ENCODE data around the gene AQP1. TPM values are rescaled to one million over a fixed set of nuclear protein-coding genes. Genes with fewer than 3 reads are reported as not detected.

Gene AQP1
- total and polyA plus RNA-seq, 10 of the 15 experiments (the other 5 are each of a cell fraction or from before 2014, with no cell fraction given): 0.03 to 0.64 TPM; not detected in 8

GRCh38 chr7:30880941-30881340 is 30.7 kb upstream of the AQP1 start (continued):
- TF ChIP-seq PRDM15 (CRISPR knock-in tag; IDR thresholded peaks at IDR 0.05) (no peak), TCF3 (IDR thresholded peaks at IDR 0.05; ENCODE audit: borderline replicate concordance, insufficient read depth, low read depth, low read length) (no peak)

DNA sequence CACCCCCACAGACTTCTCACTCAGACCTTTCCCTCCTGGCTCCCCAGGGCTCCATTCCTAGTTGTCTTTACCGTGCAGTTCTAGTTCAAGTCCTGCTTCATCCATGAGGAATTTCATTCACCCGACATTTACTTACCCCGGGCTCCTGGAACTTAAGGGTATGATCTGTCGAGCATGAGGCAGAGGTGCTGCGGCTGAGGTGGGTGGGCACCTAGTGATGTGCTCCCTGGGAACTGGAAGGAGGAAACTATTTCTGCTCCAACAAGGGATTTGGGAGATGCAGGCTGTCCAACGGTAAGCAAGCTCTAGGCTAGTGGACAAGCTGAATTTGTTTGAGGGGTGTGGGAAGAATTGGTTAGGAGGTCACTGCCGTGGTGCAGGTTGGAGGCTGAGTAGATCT is 30.2 kb upstream of the AQP1 start:
- Histone ChIP-seq H3K36me3 (ENCODE audit: control insufficient read depth in 2 of 2, insufficient read depth in 2 of 2, low read length in 1 of 2) (no peaks in the 10 kb centered on the region), H3K4me2 (ENCODE audit: control insufficient read depth, insufficient read depth) (no peak overlapping the region), H3K9me3 (replicated peaks; ENCODE audit: control insufficient read depth, insufficient read depth, low read length) (no peaks in the 10 kb centered on the region), H3K4me3 (no peak overlapping the region), H3K27ac (ENCODE audit: control insufficient read depth, insufficient read depth) (no peak overlapping the region), H3K79me2 (ENCODE audit: control insufficient read depth, insufficient read depth, low read length) (no peaks in the 10 kb centered on the region), H3K9ac (ENCODE audit: control insufficient read depth, insufficient read depth, low read length) (no peak overlapping the region), H2AFZ (ENCODE audit: control insufficient read depth, low read depth, low read length) (no peak overlapping the region), H3K4me1 (ENCODE audit: control insufficient read depth, insufficient read depth, low read length) (no peaks in the 10 kb centered on the region; the same call in 1 of the 2 replicates), H4K20me1 (ENCODE audit: control insufficient read depth, insufficient read depth) (no peaks in the 10 kb centered on the region), H3K27me3 (replicated peaks in 1 of 2; ENCODE audit: control insufficient read depth in 2 of 2, insufficient read depth in 2 of 2, low read length in 1 of 2) (no peaks in the 10 kb centered on the region)
- no TSS peak for BruUV-seq (replicated peaks)
- intact Hi-C loops (cut with micrococcal nuclease; ENCODE audit: unreplicated experiment) (no loop called here), in situ Hi-C loops (cut with MboI) (no loop called here)
- ChIA-PET RAD21 (ENCODE audit: unreplicated experiment) (no interaction called here), CTCF (interaction anchor here (0.8 kb wide), 1 partner anchor 180 kb away, joined by 3 read pairs; no protein-coding TSS in a partner anchor), POLR2A (no interaction called here), SMC1A (ENCODE audit: uncharacterized antibody, unreplicated experiment) (no interaction called here)
- no peak for ATAC-seq
- FAIRE-seq: no peak
- 30% methylated on average over 7 of the region's 7 CpGs for WGBS (ENCODE audit: insufficient coverage, insufficient replicate concordance, low lambda C conversion rate, missing lambda C conversion rate)
- DNase-seq (ENCODE audit: low read depth, low spot score): no peak
- TF ChIP-seq NR2F1 (conservative IDR thresholded peaks at IDR 0.05) (no peak), MEF2B (IDR thresholded peaks at IDR 0.05; ENCODE audit: partially characterized antibody, poor library complexity, severe bottlenecking) (no peak), FOS (IDR thresholded peaks at IDR 0.05; ENCODE audit: borderline replicate concordance, extremely low read depth, insufficient read length) (no peak), SIN3A (IDR thresholded peaks at IDR 0.05; ENCODE audit: low read depth, low read length) (no peak), TCF3 (IDR thresholded peaks at IDR 0.05; ENCODE audit: borderline replicate concordance, insufficient read depth, low read depth, low read length) (no peak)
